HL-60/S4 treated with phorbol 12-myristate 13-acetate at 8.2 ng/mL for 4 days and 3 days (cell line): ENCODE measurements around the gene URB1.
"Not testable (repeated sequence)": the region's sequence is repeated elsewhere in the genome, so short reads cannot be mapped to it uniquely, and the experiment has no call there.

Experiments
- in situ Hi-C: fragments of 300-500 bp; cut with MboI; formaldehyde crosslinking; loops from 2 replicates; pipeline ENCODE4 v1.15.0; 2022; ENCODE audit warnings: low sequenced_read_pairs

Gene URB1

DNA sequence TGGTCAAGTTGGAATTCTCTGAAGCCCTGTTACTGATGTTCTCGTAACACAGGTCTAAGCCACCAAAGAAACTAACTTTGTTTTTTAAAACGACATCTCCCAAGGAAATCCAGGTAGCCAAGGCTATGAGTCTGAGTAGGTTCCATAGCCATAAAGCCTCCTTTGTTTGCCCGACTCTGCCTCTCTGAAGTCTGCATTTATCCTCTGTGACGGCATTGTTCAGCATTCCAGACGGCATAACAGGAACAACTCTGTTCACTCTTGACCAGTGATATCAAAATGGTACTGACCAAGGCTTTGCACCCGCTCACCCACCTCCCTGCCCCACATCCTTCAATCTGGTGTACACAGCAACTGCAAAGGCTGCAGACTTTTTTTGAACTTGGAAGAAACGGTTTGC is 14.8 kb downstream of the URB1 start:
- in situ Hi-C loops: no loop called here

DNA sequence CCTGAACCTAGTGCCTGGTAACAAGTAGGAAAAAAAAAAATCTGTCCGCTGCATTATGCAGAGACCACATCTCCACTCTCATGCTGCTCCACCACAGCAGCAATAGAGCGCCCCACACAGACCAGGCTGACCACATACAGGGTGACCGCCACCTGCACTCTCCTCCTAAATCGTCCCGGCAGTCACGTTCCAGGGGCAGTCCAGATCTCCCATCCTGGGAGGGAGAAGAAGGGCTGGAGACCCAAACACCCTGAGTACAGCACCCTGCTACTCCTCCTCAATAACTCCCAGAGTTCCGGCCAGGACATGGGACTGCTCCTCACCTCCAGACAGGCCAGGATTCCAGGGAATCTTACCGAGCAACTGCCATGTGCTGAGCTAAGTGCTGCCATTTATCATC is 15.3 kb downstream of the URB1 start:
- in situ Hi-C loops: no loop called here

DNA sequence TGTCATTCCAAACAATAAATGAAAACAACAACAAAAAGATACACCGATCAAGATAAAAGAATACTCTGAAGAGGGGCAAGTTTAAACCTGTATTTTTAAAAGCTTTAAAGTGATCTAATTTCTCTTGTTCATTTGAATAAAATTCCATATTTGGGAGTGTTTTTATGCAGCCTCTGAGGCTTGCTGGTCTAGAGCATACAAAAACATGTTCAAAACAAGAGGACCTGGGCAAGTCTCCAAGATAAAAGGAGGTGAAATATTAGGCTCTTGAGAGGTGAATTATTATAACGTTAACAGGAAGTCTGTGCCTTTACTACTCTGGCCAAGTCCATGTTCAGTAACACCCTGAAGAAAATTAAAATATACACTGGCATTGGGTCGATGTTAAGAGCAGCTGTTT is 20.1 kb downstream of the URB1 start:
- in situ Hi-C loops: no loop called here

DNA sequence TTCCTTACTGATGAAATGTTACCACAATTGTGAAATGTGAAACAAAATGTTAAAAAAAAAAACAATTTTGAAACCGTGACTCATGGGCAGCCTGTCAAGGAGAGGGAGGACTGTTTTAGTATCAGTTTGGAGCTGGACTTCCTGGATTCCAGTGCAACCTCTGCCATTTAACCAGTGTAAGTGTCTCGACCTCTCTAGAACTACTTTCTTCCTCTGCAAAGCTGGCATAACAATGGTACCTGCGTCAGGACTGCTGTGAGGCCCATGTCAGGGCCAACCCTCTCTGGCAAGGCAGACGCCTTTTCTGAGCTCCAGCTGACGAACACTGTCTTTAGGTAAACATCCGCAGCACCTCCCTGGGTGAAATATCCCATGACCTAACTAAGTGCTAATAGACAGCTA is 20.9 kb downstream of the URB1 start:
- in situ Hi-C loops: no loop called here

DNA sequence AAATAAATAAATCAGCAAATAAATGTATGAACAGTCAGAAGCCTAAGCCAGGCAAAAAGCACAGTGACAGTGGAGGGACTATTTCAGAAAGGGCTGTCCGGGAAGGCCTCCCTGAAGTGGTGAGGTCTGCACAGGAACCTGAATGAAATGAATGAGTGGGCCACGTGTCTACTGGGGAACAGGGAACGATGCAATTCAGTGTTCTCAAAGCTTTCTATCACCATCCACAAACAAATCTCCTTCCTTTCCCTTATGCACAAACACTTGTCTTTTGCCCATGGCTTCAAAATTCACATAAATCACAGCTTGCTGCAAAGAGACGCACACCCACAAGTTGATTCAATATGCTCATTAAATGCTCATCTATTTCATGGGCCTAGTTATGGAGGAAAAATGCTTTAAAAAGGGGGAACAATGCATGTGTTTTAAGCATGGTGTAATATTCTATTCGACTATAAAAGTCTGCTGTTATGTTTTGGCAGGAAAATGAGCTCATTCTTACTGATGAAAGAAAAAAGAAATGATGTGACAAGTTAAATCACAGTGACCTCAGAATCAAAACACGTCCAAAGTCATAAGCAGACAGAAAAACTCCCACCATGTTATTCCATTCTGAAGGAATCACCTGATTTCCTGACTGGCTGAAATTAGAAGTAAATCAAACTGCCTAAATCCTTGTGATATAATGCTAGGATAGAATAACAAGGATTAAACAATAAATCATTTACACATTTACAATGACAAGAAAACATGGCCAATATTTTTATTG is 21.6 kb downstream of the URB1 start:
- in situ Hi-C loops: no loop called here

DNA sequence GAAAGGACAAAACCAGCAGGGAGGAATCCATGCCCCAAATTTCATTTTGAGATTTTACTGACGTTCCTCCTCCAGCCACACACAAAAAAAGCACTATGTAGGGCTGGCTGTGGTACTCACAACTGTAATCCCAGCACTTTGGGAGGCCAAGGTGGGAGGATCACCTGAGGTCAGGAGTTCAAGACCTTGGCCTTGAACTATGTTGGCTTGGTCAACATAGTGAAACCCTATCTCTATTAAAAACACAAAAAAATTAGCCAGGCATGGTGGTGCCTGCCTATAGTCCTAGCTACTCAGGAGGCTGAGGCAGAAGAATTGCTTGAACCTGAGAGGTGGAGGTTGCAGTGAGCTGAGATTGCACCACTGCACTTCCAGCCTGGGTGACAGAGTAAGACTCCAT is 23.9 kb downstream of the URB1 start:
- in situ Hi-C loops: not testable (repeated sequence)

DNA sequence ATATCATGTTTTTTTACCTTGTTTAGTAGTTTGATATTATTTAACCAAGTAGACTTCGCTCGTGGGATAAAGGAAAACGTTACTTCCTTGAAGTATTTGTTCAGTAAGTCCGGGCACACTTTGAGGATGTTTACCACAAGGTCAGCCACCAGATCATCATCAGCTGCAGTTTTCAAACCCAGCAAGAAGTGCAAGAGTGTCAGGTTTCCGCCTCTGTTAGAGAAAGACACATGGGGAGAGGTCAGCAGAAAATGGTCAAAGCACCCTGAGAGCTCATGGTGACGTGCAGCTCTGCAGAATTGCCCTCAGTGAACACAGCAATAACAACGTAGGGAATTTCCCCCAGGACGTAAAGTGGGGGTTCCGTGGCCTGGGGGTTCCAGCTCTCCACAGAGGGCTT is 24.4 kb downstream of the URB1 start:
- in situ Hi-C loops: no loop called here

DNA sequence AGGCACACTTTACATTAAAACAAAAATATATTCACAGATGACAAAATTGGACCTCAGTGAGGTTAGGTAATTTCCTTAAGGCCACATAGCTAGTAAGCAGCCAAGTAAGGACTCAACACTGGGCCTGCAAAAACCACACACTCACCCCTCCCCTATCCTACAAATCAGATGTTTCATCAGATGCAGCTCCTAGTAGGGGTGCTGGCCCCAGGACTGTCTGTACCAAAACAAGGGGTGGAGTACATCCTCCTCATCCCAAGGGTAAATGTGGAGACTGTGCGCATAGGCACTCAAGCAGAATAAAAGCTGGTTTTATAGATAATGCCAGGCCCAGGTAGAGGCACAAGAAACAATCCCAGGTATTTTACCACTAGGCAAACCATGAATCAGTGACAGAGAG is 25.7 kb downstream of the URB1 start:
- in situ Hi-C loops: no loop called here

DNA sequence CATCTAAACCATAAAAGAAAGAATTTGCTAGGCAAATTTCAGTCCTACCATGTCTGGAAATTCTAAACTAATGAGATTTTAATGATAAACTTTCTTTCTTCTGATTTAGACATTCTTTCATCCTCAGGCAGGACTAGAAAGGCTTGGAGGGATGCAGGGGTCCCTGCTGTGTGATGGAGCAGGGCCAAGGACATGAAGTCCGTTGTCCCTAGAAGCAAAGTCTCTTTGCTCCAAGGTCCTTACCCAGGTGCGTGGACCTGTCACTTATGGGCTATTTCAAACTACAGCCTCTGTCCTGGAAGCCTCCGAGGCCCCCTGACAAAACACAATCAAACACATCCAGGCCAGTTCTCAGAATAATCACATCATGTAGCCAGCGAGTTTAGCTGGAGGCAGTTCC is 26.6 kb downstream of the URB1 start:
- in situ Hi-C loops: no loop called here

DNA sequence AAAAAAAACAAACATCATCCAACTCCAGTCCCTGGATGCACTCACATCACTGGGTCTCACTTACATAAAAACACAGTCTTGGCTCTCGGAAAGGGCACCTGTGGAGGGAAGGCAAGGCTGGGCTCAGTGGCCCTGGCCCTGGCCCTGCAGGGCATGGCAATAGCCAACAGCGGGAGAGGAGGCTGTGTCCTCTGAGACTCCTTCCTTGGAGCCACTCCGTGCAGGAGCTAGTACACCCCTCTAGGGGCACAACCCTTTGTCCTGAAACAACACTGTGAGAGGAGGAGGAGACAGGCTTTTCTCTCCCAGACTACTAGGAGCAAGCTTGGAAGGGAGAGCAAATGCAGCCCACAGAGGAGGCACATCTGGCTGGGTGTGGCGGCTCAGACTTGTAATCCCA is 28.0 kb downstream of the URB1 start:
- in situ Hi-C loops: no loop called here

DNA sequence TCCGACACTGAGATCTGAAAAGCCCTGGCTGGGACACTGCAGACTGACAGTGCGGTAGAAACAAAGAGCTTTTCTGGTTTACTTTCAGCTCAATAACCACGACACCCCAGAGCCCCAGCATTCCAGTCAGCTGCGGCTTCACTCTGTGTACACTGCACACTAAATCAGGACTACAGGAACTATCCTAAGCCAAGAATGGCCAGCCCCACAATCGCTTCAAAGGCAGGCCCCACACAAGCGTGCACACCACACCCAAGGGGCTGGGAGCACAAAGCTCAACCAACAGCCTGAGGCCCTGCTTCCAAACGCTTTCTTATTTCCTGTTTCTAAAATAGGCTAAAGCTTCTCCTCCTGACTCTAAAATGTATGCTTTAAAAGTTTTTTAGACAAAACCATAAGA is 28.4 kb downstream of the URB1 start:
- in situ Hi-C loops: no loop called here

DNA sequence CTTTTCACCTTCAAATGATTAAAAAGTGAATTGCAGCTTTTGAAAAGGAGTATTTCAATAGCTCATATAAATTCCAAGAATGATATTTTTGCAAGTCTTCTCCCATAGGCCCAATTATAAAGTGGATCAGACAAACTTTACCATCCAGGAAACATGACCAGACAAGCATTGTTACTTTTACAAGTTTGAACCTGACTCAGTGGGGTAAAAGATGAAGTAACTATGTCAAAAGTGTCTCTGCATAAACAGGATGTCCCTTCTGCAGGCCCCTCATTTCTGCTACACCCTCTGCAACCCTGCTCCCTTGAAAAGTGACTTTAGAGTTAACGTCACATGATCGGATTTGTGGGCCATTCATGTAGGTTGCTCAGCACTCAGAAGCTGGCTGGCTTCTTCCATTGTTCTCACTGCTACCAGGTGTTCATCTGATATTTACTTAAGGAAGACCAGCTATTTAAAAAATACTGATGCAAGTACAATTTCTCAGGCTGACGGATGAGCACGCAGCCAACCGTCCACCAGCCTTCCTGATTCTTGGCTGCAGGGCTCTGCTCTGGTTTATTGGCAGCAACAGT is 32.3 kb downstream of the URB1 start:
- in situ Hi-C loops: no loop called here

DNA sequence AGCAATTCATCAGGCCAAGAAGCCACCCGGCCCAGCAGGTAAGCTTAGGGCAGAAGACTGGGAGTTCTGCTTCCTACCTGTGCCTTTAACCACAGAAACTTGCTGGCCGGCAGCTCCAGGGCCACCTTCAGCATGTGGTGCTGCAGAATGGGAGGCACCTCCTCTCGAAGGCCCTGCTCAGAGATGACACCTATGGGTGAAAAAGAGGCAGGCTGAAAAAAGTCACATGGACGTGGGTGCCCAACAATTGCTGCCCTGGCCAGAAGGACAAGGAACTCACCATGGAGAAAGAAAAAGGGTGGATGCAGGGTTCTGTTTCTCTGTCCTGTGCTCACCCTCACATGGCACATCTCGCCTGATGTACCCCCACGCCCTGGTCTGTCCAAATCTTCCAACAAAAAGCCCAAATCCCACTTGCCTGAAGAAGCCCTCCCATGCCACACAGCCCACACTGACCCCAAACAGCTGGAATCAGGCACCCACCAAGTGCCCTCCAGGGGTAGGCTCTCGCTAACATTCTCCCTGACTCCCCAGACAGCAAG is 33.0 kb downstream of the URB1 start:
- in situ Hi-C loops: no loop called here

DNA sequence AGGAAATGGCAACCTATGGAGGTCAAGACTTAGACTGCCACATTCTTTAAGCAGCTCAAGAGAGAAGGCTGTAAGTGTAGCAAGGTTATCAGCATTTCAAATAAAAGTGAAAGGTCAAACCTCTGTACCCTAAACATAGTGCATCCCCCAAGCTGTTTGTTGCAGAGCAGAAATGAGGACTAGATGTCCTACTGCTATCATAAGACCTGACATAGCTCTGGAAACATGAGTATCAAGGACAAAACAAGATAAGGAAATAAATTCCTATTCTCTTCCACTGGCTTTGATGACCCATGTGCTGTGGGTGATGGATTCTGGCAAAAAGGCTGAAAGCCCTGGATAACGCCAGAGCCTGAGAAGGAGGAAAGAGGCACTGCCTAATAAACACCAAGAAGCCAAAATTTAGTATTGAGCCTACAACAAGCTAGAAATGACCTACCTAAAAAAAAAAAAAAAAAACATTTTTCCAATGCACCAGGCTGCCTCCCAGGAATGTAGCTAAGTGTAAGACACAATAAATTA is 35.9 kb downstream of the URB1 start:
- in situ Hi-C loops: no loop called here

DNA sequence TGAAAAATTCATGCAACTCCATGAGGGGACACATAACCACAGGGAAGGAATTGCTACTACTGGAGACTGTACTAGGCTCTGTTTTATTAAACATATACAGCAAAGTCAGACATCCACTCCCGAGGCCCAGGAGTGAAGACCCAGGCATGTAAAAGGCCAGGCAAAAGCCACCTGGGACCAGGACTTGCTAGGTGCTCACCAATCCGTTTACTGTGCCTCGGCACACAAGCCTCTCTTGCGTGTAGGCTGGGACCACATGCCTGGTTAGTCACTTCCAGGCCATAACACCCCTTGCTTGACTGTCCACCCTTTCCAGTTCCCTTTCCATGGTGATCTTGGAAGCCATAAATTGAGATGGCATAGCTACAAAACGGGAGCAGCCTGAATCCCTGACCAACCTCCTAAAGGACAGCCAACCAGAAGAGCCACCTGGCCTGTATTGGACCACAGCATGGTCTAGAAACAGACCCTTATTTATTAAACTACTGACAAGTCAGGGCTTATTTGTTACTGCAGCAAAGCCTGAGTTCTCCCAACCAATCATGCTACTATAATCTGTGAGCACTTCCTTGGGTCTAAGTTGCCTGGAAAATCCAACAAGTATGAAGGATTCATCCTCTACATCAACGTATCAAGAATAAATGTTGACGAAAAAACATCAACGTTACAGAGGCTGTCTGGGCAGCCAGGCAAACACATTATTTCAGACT is 39.7 kb downstream of the URB1 start:
- in situ Hi-C loops: no loop called here

DNA sequence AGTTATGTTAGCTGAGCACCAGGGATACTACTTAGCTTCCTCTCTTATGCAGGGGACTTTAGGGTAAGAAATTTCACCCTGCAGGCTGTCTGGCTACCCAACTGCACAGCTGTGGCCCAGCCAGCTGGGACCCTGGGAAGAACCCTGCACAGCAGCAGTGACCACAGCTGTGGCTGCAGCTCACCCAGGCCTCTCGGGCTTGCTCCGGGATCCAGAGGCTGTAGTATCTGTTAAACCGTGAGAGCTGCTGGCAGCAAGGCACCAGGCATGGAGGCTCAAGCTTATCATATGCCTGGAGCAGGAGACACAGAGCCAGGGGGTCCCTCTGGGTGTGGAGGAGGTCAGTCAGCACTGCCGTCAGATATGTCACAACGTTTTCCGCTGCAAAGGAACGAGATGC is 40.3 kb downstream of the URB1 start:
- in situ Hi-C loops: no loop called here

DNA sequence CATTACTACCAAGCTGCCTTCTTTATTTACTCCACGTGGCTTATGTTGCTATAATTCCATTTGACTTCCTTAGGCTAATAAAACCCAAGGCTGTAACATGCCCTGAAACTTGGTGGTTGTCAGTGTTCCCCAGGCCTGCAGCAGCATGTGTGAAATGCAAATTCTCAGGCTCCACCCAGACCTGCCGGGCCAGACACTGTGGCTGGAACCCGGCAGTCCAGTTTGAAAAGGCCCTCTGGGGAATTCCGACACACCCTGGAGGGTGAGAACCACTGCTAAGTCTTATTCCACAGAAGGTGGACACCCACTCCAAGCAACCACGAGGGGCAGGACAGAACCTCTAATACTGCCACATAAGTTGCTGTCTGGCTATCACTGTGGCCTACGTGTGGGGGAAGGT is 41.4 kb downstream of the URB1 start:
- in situ Hi-C loops: no loop called here

DNA sequence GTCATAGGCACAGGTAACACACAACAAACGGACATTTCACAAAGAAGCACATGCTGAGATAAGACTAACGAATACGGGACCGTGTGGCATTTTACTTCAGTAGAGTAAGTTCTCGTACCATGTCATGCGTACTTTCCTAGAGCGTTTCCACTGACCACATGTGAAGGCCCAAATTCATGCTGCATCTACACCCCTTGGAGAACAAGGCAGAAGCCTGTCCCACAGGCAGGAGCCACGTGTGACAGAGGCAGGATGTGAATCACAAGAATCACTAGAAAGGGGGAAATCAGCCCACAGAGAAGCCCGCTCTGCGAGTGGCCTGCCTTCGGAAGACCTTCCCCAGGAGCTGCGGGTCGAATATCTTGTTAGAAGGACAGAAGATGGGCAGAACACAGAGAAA is 41.8 kb downstream of the URB1 start:
- in situ Hi-C loops: no loop called here

DNA sequence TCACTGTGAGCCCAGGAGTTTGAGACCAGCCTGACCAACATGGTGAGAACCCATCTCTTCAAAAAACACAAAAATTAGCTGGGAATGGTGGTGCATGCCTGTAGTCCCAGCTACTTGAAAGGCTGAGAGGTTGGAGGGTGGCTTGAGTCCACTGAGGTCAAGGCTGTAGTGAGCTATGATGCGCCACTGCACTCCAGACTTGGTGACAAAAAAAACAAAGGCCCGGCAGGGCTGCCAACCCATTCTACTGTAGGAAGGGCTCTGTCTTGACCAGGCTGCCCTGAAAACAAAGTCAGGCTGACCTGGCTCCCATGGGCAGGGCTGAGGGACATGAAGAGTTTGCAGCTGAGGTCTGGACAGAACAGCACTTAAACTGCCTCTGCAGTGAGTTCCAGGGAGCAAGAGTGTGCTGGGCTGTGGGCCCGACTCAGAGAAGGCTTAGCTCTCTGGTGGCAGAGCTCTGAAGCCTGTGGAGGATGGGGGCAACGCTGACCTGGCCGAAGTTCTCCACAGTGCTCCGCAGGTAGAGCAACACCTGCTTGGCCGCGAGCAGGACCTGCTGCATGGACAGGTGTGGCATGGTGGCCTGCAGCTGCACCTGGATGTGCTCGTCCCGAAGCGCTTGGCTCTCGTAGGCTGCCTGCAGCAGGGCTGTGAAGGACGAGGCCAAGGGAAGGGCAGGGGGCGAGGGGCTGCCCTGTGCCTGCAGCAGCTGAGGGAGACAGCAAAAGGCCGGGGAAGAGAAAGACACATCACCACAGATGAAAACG is 42.4 kb downstream of the URB1 start:
- in situ Hi-C loops: no loop called here

DNA sequence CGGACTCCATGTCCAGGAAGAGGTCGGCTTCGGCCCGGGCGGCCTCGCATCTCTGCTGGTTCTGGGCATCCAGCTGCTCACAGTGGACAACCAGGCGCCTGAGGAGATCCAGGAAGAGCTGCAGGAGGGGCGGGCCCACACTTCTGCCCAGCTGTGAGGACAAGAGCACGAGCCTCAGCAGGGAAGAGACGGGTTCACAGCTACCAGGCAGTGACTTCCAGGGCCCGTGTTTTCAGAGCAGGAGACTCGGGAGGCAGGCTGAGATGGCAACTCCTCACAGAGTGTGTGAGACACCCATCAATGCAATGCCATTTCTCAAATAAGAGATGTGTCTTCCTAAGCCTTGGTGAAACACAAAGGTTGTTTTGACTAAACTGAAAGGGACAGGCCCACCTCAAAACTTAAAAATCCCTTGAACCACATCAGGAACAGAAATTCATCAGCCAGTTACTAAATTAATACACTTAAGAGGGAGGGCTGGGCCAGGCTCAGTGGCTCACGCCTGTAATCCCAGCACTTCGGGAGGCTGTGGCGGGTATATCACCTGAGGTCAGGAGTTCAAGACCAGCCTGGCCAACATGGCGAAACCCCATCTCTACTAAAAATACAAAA is 43.4 kb downstream of the URB1 start:
- in situ Hi-C loops: no loop called here
